H9 (cell line): ENCODE measurements around the gene C10orf120. TPM values are rescaled to one million over a fixed set of nuclear protein-coding genes. Genes with fewer than 3 reads are reported as not detected.

ENCODE experiments used
- DNase-seq: peaks from one replicate; pipeline ENCODE4 v3.0.0-alpha.2; 2017
- H2AFZ ChIP-seq: one replicate; pipeline ENCODE4 v1.6.1; 2013; ENCODE audit warnings: mild to moderate bottlenecking, low read length, control low read depth, moderate library complexity
- H2AK5ac ChIP-seq: 2 replicates; pipeline ENCODE4 v1.6.1; 2013; ENCODE audit warnings: low read length, control low read depth, mixed read lengths; ENCODE audit not compliant: insufficient read length
- H2BK120ac ChIP-seq: one replicate; pipeline ENCODE4 v1.6.1; 2013; ENCODE audit warnings: low read depth, mild to moderate bottlenecking, low read length, control low read depth, inconsistent platforms; ENCODE audit not compliant: poor library complexity, severe bottlenecking
- H2BK12ac ChIP-seq: 2 replicates; pipeline ENCODE4 v1.6.1; 2013; ENCODE audit warnings: low read length, control low read depth, mixed read lengths, low read depth; ENCODE audit not compliant: insufficient read length
- H2BK15ac ChIP-seq: 2 replicates; pipeline ENCODE4 v1.6.1; 2013; ENCODE audit warnings: low read depth, low read length, control low read depth
- H2BK20ac ChIP-seq: one replicate; pipeline ENCODE4 v1.6.1; 2013; ENCODE audit warnings: low read depth, mild to moderate bottlenecking, low read length, control low read depth, inconsistent platforms; ENCODE audit not compliant: poor library complexity, severe bottlenecking
- H2BK5ac ChIP-seq: 2 replicates; pipeline ENCODE4 v1.6.1; 2013; ENCODE audit warnings: low read length, control low read depth, mixed read lengths; ENCODE audit not compliant: insufficient read length
- H3K14ac ChIP-seq: 2 replicates; pipeline ENCODE4 v1.6.1; 2013; ENCODE audit warnings: low read length, control low read depth; ENCODE audit not compliant: insufficient read depth
- H3K18ac ChIP-seq: 2 replicates; pipeline ENCODE4 v1.6.1; 2013; ENCODE audit warnings: low read depth, mild to moderate bottlenecking, mixed read lengths, low read length, control low read depth; ENCODE audit not compliant: insufficient read length
- H3K23ac ChIP-seq: 2 replicates; pipeline ENCODE4 v1.6.1; 2013; ENCODE audit warnings: low read length, control low read depth, mixed read lengths, low read depth; ENCODE audit not compliant: insufficient read length
- H3K23me2 ChIP-seq: 2 replicates; pipeline ENCODE4 v1.6.1; 2013; ENCODE audit warnings: low read depth, mild to moderate bottlenecking, mixed read lengths, low read length, control low read depth; ENCODE audit not compliant: insufficient read length, poor library complexity, severe bottlenecking
- H3K27ac ChIP-seq: 2 replicates; pipeline ENCODE4 v1.5.1; 2013; ENCODE audit warnings: low read length, control low read depth, mixed read lengths, low read depth; ENCODE audit not compliant: insufficient read length
- H3K27me3 ChIP-seq: 2 replicates; pipeline ENCODE4 v1.6.1; 2013; ENCODE audit warnings: low read length, control low read depth, inconsistent platforms; ENCODE audit not compliant: insufficient read depth
- H3K4ac ChIP-seq: 2 replicates; pipeline ENCODE4 v1.6.1; 2013; ENCODE audit warnings: low read depth, mild to moderate bottlenecking, control low read depth, inconsistent platforms, low read length, moderate library complexity
- H3K4me1 ChIP-seq: 2 replicates; pipeline ENCODE4 v1.6.1; 2013; ENCODE audit warnings: low read length, control low read depth, inconsistent platforms; ENCODE audit not compliant: insufficient read depth
- H3K4me2 ChIP-seq: 2 replicates; pipeline ENCODE4 v1.6.1; 2013; ENCODE audit warnings: low read length, control low read depth, mixed read lengths; ENCODE audit not compliant: insufficient read length, insufficient read depth
- H3K56ac ChIP-seq: 2 replicates; pipeline ENCODE4 v1.6.1; 2013; ENCODE audit warnings: low read depth, mild to moderate bottlenecking, mixed read lengths, low read length, control low read depth; ENCODE audit not compliant: insufficient read length
- H3K79me1 ChIP-seq: 2 replicates; pipeline ENCODE4 v1.6.1; 2013; ENCODE audit warnings: low read depth, mild to moderate bottlenecking, moderate library complexity, low read length, control low read depth, inconsistent platforms; ENCODE audit not compliant: insufficient read depth, poor library complexity, severe bottlenecking
- H3K79me2 ChIP-seq: 2 replicates; pipeline ENCODE4 v1.6.1; 2013; ENCODE audit warnings: low read length, control low read depth, inconsistent platforms; ENCODE audit not compliant: insufficient read depth
- H3K9ac ChIP-seq: 2 replicates; pipeline ENCODE4 v1.6.1; 2013; ENCODE audit warnings: low read length, control low read depth, mixed read lengths; ENCODE audit not compliant: insufficient read length; ENCODE audit errors: extremely low read depth
- H3K9me3 ChIP-seq: one replicate; pipeline ENCODE4 v1.6.1; 2013; ENCODE audit warnings: low read depth, low read length, inconsistent platforms; ENCODE audit not compliant: control insufficient read depth
- H3T11ph ChIP-seq: one replicate; pipeline ENCODE4 v1.6.1; 2013; ENCODE audit warnings: mild to moderate bottlenecking, low read length, control low read depth, inconsistent platforms
- H4K20me1 ChIP-seq: one replicate; pipeline ENCODE4 v1.6.1; 2013; ENCODE audit not compliant: control insufficient read depth, insufficient read length, insufficient read depth
- H4K5ac ChIP-seq: 2 replicates; pipeline ENCODE4 v1.6.1; 2013; ENCODE audit warnings: low read depth, mild to moderate bottlenecking, mixed read lengths, low read length, control low read depth; ENCODE audit not compliant: insufficient read length
- H4K8ac ChIP-seq: replicated peaks from 2 replicates; pipeline ENCODE4 v1.6.1; 2013; ENCODE audit warnings: low read length, control low read depth, mixed read lengths, low read depth; ENCODE audit not compliant: insufficient read length
- H4K91ac ChIP-seq: 2 replicates; pipeline ENCODE4 v1.6.1; 2013; ENCODE audit warnings: low read depth, mild to moderate bottlenecking, moderate library complexity, mixed read lengths, low read length, control low read depth; ENCODE audit not compliant: insufficient read length
- H3K27ac Mint-ChIP-seq, 3 experiments: 2 replicates in 2 of 3; 3 replicates in 1 of 3; pipeline ENCODE4 v1.8.0; 2020 to 2021; ENCODE audit warnings: mixed read lengths in 3 of 3, mild to moderate bottlenecking in 1 of 3, moderate library complexity in 1 of 3
- H3K27me3 Mint-ChIP-seq: 2 replicates; pipeline ENCODE4 v1.8.0; 2021; ENCODE audit warnings: low read depth, mild to moderate bottlenecking, moderate library complexity, mixed read lengths
- H3K36me3 Mint-ChIP-seq, 3 experiments: 2 replicates in 2 of 3; 3 replicates in 1 of 3; pipeline ENCODE4 v1.8.0; 2020 to 2021; ENCODE audit warnings: low read depth in 3 of 3, mixed read lengths in 3 of 3; ENCODE audit not compliant: insufficient read depth in 1 of 3
- H3K4me1 Mint-ChIP-seq, 2 experiments: 2 replicates each; pipeline ENCODE4 v1.8.0; 2020; ENCODE audit warnings: mixed read lengths in 2 of 2
- H3K4me3 Mint-ChIP-seq, 2 experiments: 2 replicates in 1 of 2; 3 replicates in 1 of 2; pipeline ENCODE4 v1.8.0; 2020 to 2021; ENCODE audit warnings: mild to moderate bottlenecking in 2 of 2, mixed read lengths in 2 of 2, moderate library complexity in 1 of 2
- H3K9me3 Mint-ChIP-seq, 2 experiments: 2 replicates in 1 of 2; 3 replicates in 1 of 2; pipeline ENCODE4 v1.8.0; 2020; ENCODE audit warnings: mild to moderate bottlenecking in 2 of 2, mixed read lengths in 2 of 2, moderate library complexity in 1 of 2
- WGBS: extraction: QIAGEN DNeasy Blood & Tissue Kit; methylation state at CpG from one replicate; pipeline ENCODE4 v1.1.7; 2013; ENCODE audit warnings: missing lambda C conversion rate, low lambda C conversion rate, mixed read lengths; ENCODE audit not compliant: insufficient read length; ENCODE audit errors: extremely low coverage; 5-methylcytosine and 5-hydroxymethylcytosine counted together
- total RNA-seq: library from RNA; stranded (reverse); gene quantifications from 2 replicates; pipeline ENCODE4 v1.2.1, GENCODE V29; 2021
- TF ChIP-seq, protein P1 (sequence below): fragments of 200-600 bp; sonication (generic); conservative IDR thresholded peaks from 3 replicates; pipeline ENCODE4 v1.8.0; 2021; ENCODE audit warnings: antibody characterized with exemption, mild to moderate bottlenecking

The C10orf120 gene
- total RNA-seq, 1 experiment from 2014 or later, result not detected

DNA sequence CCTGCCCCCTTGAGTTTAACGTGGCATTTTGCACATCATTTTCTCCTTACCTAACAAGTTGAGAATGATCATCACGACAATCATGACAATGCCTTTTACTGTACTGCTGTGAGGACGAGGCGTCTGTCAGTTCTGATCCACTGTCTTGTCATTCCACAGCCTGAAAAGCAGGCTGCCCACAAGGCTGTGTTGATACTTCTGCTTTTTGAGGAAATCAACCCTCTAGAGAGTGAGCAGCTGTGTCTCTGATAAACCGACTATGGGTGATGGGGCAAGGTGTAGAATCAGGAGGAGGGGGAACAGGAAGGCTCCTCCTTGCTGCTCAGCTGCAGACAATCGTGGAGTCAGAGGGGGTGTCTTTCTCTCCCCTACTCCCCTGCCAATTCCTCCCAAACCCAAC, 30.6 kb upstream of the C10orf120 start:
- Histone ChIP-seq H3K9me3 (no peaks in the 10 kb centered on the region), H3K9ac (no peak overlapping the region), H3K14ac (no peak overlapping the region), H3K18ac (no peak overlapping the region), H4K5ac (no peak overlapping the region), H2BK15ac (no peak overlapping the region), H4K20me1 (no peaks in the 10 kb centered on the region), H3K23me2 (no peaks in the 10 kb centered on the region), H2BK120ac (no peak overlapping the region), H2AK5ac (no peak overlapping the region), H2BK12ac (no peak overlapping the region), H3K79me2 (no peaks in the 10 kb centered on the region), H3K4me2 (no peak overlapping the region), H2AFZ (no peak overlapping the region), H2BK5ac (no peak overlapping the region), H3K4ac (no peak overlapping the region), H3K79me1 (no peaks in the 10 kb centered on the region), H3K27me3 (no peaks in the 10 kb centered on the region), H4K8ac (no peak overlapping the region), H3K4me1 (peaks cover 4% of the 10 kb centered on the region; the same call in 1 of the 2 replicates), H3K56ac (no peak overlapping the region), H3K27ac (no peak overlapping the region), H2BK20ac (no peak overlapping the region), H3T11ph (no peak overlapping the region), H3K23ac (no peak overlapping the region), H4K91ac (no peak overlapping the region)
- TF ChIP-seq, protein P1, sequence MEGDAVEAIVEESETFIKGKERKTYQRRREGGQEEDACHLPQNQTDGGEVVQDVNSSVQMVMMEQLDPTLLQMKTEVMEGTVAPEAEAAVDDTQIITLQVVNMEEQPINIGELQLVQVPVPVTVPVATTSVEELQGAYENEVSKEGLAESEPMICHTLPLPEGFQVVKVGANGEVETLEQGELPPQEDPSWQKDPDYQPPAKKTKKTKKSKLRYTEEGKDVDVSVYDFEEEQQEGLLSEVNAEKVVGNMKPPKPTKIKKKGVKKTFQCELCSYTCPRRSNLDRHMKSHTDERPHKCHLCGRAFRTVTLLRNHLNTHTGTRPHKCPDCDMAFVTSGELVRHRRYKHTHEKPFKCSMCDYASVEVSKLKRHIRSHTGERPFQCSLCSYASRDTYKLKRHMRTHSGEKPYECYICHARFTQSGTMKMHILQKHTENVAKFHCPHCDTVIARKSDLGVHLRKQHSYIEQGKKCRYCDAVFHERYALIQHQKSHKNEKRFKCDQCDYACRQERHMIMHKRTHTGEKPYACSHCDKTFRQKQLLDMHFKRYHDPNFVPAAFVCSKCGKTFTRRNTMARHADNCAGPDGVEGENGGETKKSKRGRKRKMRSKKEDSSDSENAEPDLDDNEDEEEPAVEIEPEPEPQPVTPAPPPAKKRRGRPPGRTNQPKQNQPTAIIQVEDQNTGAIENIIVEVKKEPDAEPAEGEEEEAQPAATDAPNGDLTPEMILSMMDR, result no peak
- Mint-ChIP-seq H3K4me3 (no peak overlapping the region), H3K27ac (no peak overlapping the region), H3K4me1 (peaks cover 18 to 20% of the 10 kb centered on the region in 2 experiments), H3K27me3 (no peaks in the 10 kb centered on the region; the same call in none of the 2 replicates), H3K9me3 (no peaks in the 10 kb centered on the region), H3K36me3 (no peaks in the 10 kb centered on the region)
- DNase-seq, result no peak
- no CpG with 5 or more reads among the region's 6 CpGs for WGBS
